NCI-H510A (cell line): ENCODE results near the gene PPP2CA.
"Not testable (repeated sequence)": the region's sequence is repeated elsewhere in the genome, so short reads cannot be mapped to it uniquely, and the experiment has no call there.

ENCODE experiments used
- DNase-seq: peaks from one replicate; lab custom pipeline; 2025; lab: John Stamatoyannopoulos, UW

The PPP2CA gene

GRCh38 chr5:134245101-134245604, 19.3 kb upstream of the PPP2CA start:
- no peak for DNase-seq

- no peak for DNase-seq
Measured at GRCh38 chr5:134242146-134242545, 16.3 kb upstream of the PPP2CA start.

GRCh38 chr5:134240421-134240962, 14.6 kb upstream of the PPP2CA start:
- no peak for DNase-seq

- no peak for DNase-seq
Measured at GRCh38 chr5:134236820-134237219, 10.9 kb upstream of the PPP2CA start.

- DNase-seq = no peak
Measured at GRCh38 chr5:134236318-134236717, 10.4 kb upstream of the PPP2CA start.

- no peak for DNase-seq
Measured at GRCh38 chr5:134228624-134229023, 2.8 kb upstream of the PPP2CA start.

GRCh38 chr5:134227776-134228175, 1.9 kb upstream of the PPP2CA start:
- DNase-seq = no peak

GRCh38 chr5:134227259-134227658, 1.4 kb upstream of the PPP2CA start:
- DNase-seq = peak; percentile 51

GRCh38 chr5:134226441-134227192, 744 bp upstream of the PPP2CA start:
- DNase-seq = peak; percentile 75

GRCh38 chr5:134224888-134225779, 739 bp downstream of the PPP2CA start:
- peak; percentile 21 for DNase-seq

- no peak for DNase-seq
Measured at GRCh38 chr5:134223406-134224248, 2.2 kb downstream of the PPP2CA start.

- not testable (repeated sequence) for DNase-seq
Measured at GRCh38 chr5:134221690-134222089, 4.2 kb downstream of the PPP2CA start.

GRCh38 chr5:134215757-134216156, 10.1 kb downstream of the PPP2CA start:
- no peak for DNase-seq

- DNase-seq = not testable (repeated sequence)
Measured at GRCh38 chr5:134211263-134212031, 14.4 kb downstream of the PPP2CA start.

GRCh38 chr5:134209477-134210245, 16.2 kb downstream of the PPP2CA start:
- no peak for DNase-seq

- no peak for DNase-seq
Measured at GRCh38 chr5:134207696-134208095, 18.2 kb downstream of the PPP2CA start.

GRCh38 chr5:134206627-134207160, 19.2 kb downstream of the PPP2CA start:
- no peak for DNase-seq

GRCh38 chr5:134204575-134204974, 21.3 kb downstream of the PPP2CA start:
- no peak for DNase-seq

GRCh38 chr5:134203630-134204029, 22.2 kb downstream of the PPP2CA start:
- no peak for DNase-seq

GRCh38 chr5:134195666-134196065, 30.2 kb downstream of the PPP2CA start:
- DNase-seq = no peak
